Right atrium auricular region (tissue), 2 donors: ENCODE measurements around the gene IFNAR1. TPM values are rescaled to one million over a fixed set of nuclear protein-coding genes. Genes with fewer than 3 reads are reported as not detected.

Source experiments
- DNase-seq: peaks from one replicate; pipeline ENCODE4 v3.0.0-alpha.2; 2019; ENCODE audit warnings: low spot score
- H3K27ac ChIP-seq, 2 donors: fragments of 200-600 bp; sonication (generic); 1 replicate in 1 of 2; 2 replicates in 1 of 2; pipeline ENCODE4 v1.5.1; 2016 to 2019
- H3K27me3 ChIP-seq, 2 donors: fragments of 200-600 bp; sonication (generic); one replicate each; pipeline versions ENCODE4 v1.5.1 to v1.6.0; 2017 to 2019
- H3K36me3 ChIP-seq: fragments of 200-600 bp; sonication (generic); one replicate; pipeline ENCODE4 v1.5.1; 2016
- H3K4me1 ChIP-seq, 2 donors: fragments of 200-600 bp; sonication (generic); one replicate each; pipeline versions ENCODE4 v1.5.1 to v1.6.0; 2017 to 2019
- H3K4me3 ChIP-seq, 2 donors: fragments of 200-600 bp; sonication (generic); 1 replicate in 1 of 2; 2 replicates in 1 of 2; pipeline ENCODE4 v1.5.1; 2017 to 2019; ENCODE audit warnings: mild to moderate bottlenecking in 1 of 2, moderate library complexity in 1 of 2
- H3K9me3 ChIP-seq, 2 donors: fragments of 200-600 bp; sonication (generic); one replicate each; pipeline ENCODE4 v1.5.1; 2019
- total RNA-seq, 2 donors: library from RNA; depleted of rRNA; stranded (reverse); fragments of >200 nt; gene quantifications; one replicate each; pipeline ENCODE4 v1.1.0, GENCODE V29; 2016
- TF ChIP-seq, protein P1 (sequence below), 2 donors: fragments of 200-600 bp; sonication (generic); IDR thresholded peaks; one replicate each; pipeline ENCODE4 v1.5.1; 2019; ENCODE audit warnings: antibody characterized with exemption in 2 of 2

Gene IFNAR1
- total RNA-seq, 2 donors from 2014 or later: 20.0 to 24.6 TPM

- no peaks in the 10 kb centered on the region for H3K4me1 ChIP-seq
- H3K27me3 ChIP-seq: no peaks in the 10 kb centered on the region
- H3K36me3 ChIP-seq: no peaks in the 10 kb centered on the region
- DNase-seq: no peak
- peaks cover 0 to 1% of the 10 kb centered on the region in 2 donors for H3K9me3 ChIP-seq
- TF ChIP-seq, protein P1, sequence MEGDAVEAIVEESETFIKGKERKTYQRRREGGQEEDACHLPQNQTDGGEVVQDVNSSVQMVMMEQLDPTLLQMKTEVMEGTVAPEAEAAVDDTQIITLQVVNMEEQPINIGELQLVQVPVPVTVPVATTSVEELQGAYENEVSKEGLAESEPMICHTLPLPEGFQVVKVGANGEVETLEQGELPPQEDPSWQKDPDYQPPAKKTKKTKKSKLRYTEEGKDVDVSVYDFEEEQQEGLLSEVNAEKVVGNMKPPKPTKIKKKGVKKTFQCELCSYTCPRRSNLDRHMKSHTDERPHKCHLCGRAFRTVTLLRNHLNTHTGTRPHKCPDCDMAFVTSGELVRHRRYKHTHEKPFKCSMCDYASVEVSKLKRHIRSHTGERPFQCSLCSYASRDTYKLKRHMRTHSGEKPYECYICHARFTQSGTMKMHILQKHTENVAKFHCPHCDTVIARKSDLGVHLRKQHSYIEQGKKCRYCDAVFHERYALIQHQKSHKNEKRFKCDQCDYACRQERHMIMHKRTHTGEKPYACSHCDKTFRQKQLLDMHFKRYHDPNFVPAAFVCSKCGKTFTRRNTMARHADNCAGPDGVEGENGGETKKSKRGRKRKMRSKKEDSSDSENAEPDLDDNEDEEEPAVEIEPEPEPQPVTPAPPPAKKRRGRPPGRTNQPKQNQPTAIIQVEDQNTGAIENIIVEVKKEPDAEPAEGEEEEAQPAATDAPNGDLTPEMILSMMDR (IDR thresholded peaks at IDR 0.05): no peak
- H3K27ac ChIP-seq: peak overlapping the region in 1 of 2 donors; percentile 7
- H3K4me3 ChIP-seq: no peak overlapping the region
These were observed 48.7 kb downstream of the IFNAR1 start for GRCh38 chr21:33373451-33373850.

GRCh38 chr21:33374080-33374449 is 49.3 kb downstream of the IFNAR1 start:
- no peaks in the 10 kb centered on the region for H3K4me1 ChIP-seq
- H3K9me3 ChIP-seq: no peaks in the 10 kb centered on the region
- no peak overlapping the region for H3K4me3 ChIP-seq
- no peak for DNase-seq
- H3K27me3 ChIP-seq: no peaks in the 10 kb centered on the region
- no peak overlapping the region for H3K27ac ChIP-seq
- TF ChIP-seq, protein P1 (IDR thresholded peaks at IDR 0.05): no peak
- H3K36me3 ChIP-seq: no peaks in the 10 kb centered on the region

DNA sequence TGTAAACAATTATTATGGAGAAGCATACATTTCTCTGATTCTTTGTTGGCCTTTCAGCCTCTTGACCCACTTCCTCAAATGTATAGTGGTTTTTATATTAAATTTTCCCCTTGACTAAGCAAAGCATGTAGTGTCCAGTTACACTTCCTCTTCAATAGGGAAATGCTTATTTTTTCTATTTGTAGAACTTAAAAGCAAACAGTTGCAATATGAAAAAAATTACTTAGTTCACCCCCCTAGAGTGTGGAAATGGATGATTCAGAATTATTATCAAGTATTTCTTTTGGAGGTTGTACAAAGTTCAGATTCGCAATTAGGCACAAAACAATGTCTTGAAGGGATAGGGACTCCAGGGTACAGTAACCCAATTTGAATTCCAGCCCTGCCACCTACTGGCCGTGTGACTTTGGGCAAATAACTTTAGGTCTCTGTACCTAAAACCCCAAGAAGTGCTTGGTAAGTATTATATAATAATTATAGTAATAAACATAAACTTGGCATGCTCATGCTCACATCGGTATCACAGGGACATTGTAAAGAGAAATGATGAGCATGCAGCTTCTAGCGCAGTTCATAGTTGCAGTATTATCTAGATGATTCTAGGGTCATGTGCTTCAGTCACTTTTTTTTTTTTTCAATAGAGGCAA is 49.8 kb downstream of the IFNAR1 start:
- H3K4me1 ChIP-seq: peaks cover 0 to 2% of the 10 kb centered on the region in 2 donors
- TF ChIP-seq, protein P1 (IDR thresholded peaks at IDR 0.05): peak; percentile 46 to 76
- no peak overlapping the region for H3K4me3 ChIP-seq
- H3K36me3 ChIP-seq: no peaks in the 10 kb centered on the region
- no peaks in the 10 kb centered on the region for H3K27me3 ChIP-seq
- no peaks in the 10 kb centered on the region for H3K9me3 ChIP-seq
- H3K27ac ChIP-seq: no peak overlapping the region
- no peak for DNase-seq

GRCh38 chr21:33375101-33375644 is 50.4 kb downstream of the IFNAR1 start:
- DNase-seq: no peak
- Histone ChIP-seq H3K27me3 (no peaks in the 10 kb centered on the region), H3K4me1 (peaks cover 0 to 8% of the 10 kb centered on the region in 2 donors), H3K4me3 (no peak overlapping the region), H3K9me3 (no peaks in the 10 kb centered on the region), H3K36me3 (no peaks in the 10 kb centered on the region), H3K27ac (no peak overlapping the region)
- TF ChIP-seq, protein P1 (IDR thresholded peaks at IDR 0.05): no peak

GRCh38 chr21:33377221-33377920 is 52.6 kb downstream of the IFNAR1 start:
- DNase-seq: no peak
- TF ChIP-seq, protein P1 (IDR thresholded peaks at IDR 0.05): no peak
- no peaks in the 10 kb centered on the region for H3K27me3 ChIP-seq
- H3K27ac ChIP-seq: no peak overlapping the region
- no peaks in the 10 kb centered on the region for H3K36me3 ChIP-seq
- H3K4me1 ChIP-seq: peaks cover 0 to 21% of the 10 kb centered on the region in 2 donors
- H3K4me3 ChIP-seq: no peak overlapping the region
- no peaks in the 10 kb centered on the region for H3K9me3 ChIP-seq
